Activated CD4-positive, alpha-beta T cell treated with anti-CD3 and anti-CD28 coated beads for 48 hours (primary cell): ENCODE data around the gene USP5.

Experiments
- DNase-seq: peaks from one replicate; pipeline ENCODE4 v3.0.0-alpha.2; 2020

The USP5 gene

GRCh38 chr12:6826125-6826733 is 25.7 kb upstream of the USP5 start:
- no peak for DNase-seq

- DNase-seq, result no peak
Measured at GRCh38 chr12:6826734-6827436, 25.1 kb upstream of the USP5 start.

- peak; percentile 77 for DNase-seq
Measured at GRCh38 chr12:6827437-6827911, 24.5 kb upstream of the USP5 start.

- DNase-seq, result no peak
Measured at GRCh38 chr12:6827982-6828780, 23.8 kb upstream of the USP5 start, which contains the start of gene P3H3. TSS of gene P3H3 (plus strand) at chr12:6828407. CDS start at chr12:6828441, 34 bp downstream.

GRCh38 chr12:6828781-6829535 is 23.0 kb upstream of the USP5 start:
- DNase-seq, result peak; percentile 50

GRCh38 chr12:6829536-6830220 is 22.3 kb upstream of the USP5 start:
- DNase-seq, result no peak

GRCh38 chr12:6830286-6830890 is 21.6 kb upstream of the USP5 start:
- no peak for DNase-seq

GRCh38 chr12:6830999-6831398 is 21.0 kb upstream of the USP5 start:
- DNase-seq, result no peak

- DNase-seq, result no peak
Measured at GRCh38 chr12:6831450-6831995, 20.4 kb upstream of the USP5 start.

- no peak for DNase-seq
Measured at GRCh38 chr12:6832125-6832524, 19.8 kb upstream of the USP5 start.

- no peak for DNase-seq
Measured at GRCh38 chr12:6833189-6833890, 18.6 kb upstream of the USP5 start.

- DNase-seq, result no peak
Measured at GRCh38 chr12:6834254-6834653, 17.7 kb upstream of the USP5 start.

- no peak for DNase-seq
Measured at GRCh38 chr12:6834873-6835272, 17.1 kb upstream of the USP5 start.

- no peak for DNase-seq
Measured at GRCh38 chr12:6836851-6837250, 15.1 kb upstream of the USP5 start.

- no peak for DNase-seq
Measured at GRCh38 chr12:6837370-6838060, 14.4 kb upstream of the USP5 start.

GRCh38 chr12:6838854-6839253 is 13.1 kb upstream of the USP5 start:
- DNase-seq, result no peak

GRCh38 chr12:6839482-6840201 is 12.3 kb upstream of the USP5 start:
- no peak for DNase-seq

- no peak for DNase-seq
Measured at GRCh38 chr12:6840330-6840729, 11.6 kb upstream of the USP5 start.

GRCh38 chr12:6840761-6841515 is 11.0 kb upstream of the USP5 start, which contains the start of gene GNB3:
TSS of gene GNB3 (plus strand) at chr12:6840925. CDS start at chr12:6841288, 363 bp downstream.
- no peak for DNase-seq
